ENCODE results near the gene PDC. TPM values are rescaled to one million over a fixed set of nuclear protein-coding genes. Genes with fewer than 3 reads are reported as not detected.
"Not testable (repeated sequence)": the region's sequence is repeated elsewhere in the genome, so short reads cannot be mapped to it uniquely, and the experiment has no call there.

The PDC gene
- total RNA-seq, 4 donors from 2014 or later = not detected

DNA sequence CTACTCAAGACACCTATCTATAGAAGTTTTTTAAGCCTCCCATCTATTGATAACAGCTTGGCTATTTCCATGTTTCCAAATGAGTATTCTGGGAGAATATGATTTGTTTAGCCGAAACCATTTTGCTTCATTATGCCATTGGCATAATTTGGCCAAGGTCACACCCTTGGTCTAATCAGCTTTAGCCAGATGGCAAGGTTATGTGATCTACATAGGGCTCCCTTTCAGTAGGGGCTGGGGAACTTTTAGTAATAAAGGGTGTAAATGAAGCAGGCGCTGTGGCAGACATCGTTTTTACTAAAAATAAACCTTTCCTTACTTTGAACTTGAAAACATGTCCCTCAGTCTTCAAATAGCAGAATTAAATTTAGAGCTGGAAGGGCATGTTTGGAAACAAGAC lies 3.0 kb upstream of the PDC start:
- Histone ChIP-seq H3K9me3 (no peaks in the 10 kb centered on the region), H3K27me3 (no peaks in the 10 kb centered on the region), H3K4me3 (no peak overlapping the region), H3K27ac (replicated peaks in 1 of 4) (no peak overlapping the region), H3K4me1 (no peaks in the 10 kb centered on the region), H3K36me3 (no peaks in the 10 kb centered on the region)
- intact Hi-C loops (cut with DNase I) = no loop called here
- DNase-seq (ENCODE audit: extremely low spot score) = no peak
- WGBS = 87% methylated on average over 3 of the region's 3 CpGs
- TF ChIP-seq EP300 (IDR thresholded peaks at IDR 0.05) (no peak), POLR2A (IDR thresholded peaks at IDR 0.05; ENCODE audit: low read depth) (no peak), POLR2AphosphoS5 (IDR thresholded peaks at IDR 0.05) (no peak)
- TF ChIP-seq, protein P1, sequence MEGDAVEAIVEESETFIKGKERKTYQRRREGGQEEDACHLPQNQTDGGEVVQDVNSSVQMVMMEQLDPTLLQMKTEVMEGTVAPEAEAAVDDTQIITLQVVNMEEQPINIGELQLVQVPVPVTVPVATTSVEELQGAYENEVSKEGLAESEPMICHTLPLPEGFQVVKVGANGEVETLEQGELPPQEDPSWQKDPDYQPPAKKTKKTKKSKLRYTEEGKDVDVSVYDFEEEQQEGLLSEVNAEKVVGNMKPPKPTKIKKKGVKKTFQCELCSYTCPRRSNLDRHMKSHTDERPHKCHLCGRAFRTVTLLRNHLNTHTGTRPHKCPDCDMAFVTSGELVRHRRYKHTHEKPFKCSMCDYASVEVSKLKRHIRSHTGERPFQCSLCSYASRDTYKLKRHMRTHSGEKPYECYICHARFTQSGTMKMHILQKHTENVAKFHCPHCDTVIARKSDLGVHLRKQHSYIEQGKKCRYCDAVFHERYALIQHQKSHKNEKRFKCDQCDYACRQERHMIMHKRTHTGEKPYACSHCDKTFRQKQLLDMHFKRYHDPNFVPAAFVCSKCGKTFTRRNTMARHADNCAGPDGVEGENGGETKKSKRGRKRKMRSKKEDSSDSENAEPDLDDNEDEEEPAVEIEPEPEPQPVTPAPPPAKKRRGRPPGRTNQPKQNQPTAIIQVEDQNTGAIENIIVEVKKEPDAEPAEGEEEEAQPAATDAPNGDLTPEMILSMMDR (IDR thresholded peaks at IDR 0.05) = no peak

DNA sequence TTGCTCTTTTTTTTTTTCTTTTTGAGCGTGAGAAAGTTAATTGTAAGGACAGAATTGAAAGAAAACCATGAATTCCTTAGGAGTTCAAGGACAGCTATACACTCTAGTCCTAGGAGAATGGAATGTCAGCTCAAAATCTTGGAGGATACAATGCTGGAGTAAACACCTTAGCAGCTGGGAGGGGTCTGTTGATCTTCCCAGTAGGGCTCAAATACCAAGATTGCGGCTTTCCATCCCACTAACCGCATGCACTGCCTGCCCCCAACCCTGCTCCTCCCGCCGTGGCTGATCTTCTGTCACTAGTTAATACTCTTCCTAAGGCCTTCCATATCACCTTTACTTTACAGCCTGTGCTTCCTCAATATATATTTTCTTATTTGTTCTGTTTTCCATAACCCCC lies 2.6 kb upstream of the PDC start:
- Histone ChIP-seq H3K9me3 (no peaks in the 10 kb centered on the region), H3K4me1 (no peaks in the 10 kb centered on the region), H3K36me3 (no peaks in the 10 kb centered on the region), H3K4me3 (no peak overlapping the region), H3K27ac (replicated peaks in 1 of 4) (no peak overlapping the region), H3K27me3 (no peaks in the 10 kb centered on the region)
- intact Hi-C loops (cut with DNase I) = no loop called here
- TF ChIP-seq POLR2AphosphoS5 (IDR thresholded peaks at IDR 0.05) (no peak), POLR2A (IDR thresholded peaks at IDR 0.05; ENCODE audit: low read depth) (no peak), EP300 (IDR thresholded peaks at IDR 0.05) (no peak)
- TF ChIP-seq, protein P1 (IDR thresholded peaks at IDR 0.05) = no peak
- DNase-seq (ENCODE audit: extremely low spot score) = no peak
- WGBS = 84% methylated on average over 5 of the region's 5 CpGs

DNA sequence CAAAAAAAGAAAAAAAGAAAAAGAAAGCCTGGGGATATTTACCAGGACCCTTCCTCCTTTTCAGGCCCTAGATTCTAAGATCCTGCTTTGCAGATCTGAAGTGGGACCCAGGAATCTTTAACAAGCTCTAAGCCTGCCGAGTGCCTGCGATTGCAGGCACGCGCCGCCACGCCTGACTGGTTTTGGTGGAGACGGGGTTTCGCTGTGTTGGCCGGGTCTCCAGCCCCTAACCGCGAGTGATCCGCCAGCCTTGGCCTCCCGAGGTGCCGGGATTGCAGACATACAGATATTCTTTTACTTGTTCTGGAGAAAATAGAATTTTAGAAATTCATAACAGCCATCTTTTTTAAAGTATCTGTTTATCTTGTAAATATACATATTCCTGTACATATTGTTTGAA lies 1.8 kb downstream of the PDC start:
- H3K4me3 ChIP-seq; H3K27ac ChIP-seq (replicated peaks in 1 of 4); H3K27me3 ChIP-seq; H3K4me1 ChIP-seq; DNase-seq (ENCODE audit: extremely low spot score); intact Hi-C loops (cut with DNase I); H3K36me3 ChIP-seq; H3K9me3 ChIP-seq: not testable (repeated sequence)
- WGBS = 97% methylated on average over 14 of the region's 14 CpGs

DNA sequence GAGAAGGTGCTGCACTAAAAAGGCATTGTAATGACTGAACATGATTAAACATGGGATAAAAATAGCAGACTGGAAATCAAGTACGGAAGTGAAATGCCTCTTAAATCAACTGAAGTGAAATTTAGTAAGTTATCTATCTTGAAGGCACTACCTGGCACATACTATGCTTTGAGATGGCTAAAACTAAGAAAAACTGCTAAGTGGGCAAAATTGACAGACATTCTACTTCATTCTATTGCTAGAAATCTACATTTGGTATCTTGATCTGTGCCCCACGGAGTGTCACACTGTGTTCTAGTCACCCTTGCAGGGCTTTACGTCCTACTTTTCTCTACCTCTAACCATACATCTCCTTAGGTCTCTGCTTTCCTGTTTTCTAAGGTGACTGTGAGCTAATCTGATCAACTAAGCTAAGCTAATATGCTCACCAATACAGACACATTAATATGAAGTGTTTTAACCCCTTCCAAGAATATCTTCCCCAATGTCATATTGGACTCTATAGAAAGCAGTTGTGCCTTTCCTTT lies 4.1 kb downstream of the PDC start:
- no peaks in the 10 kb centered on the region for H3K4me1 ChIP-seq
- H3K27ac ChIP-seq (replicated peaks in 1 of 4) = no peak overlapping the region
- no peak for DNase-seq (ENCODE audit: extremely low spot score)
- H3K4me3 ChIP-seq = no peak overlapping the region
- WGBS = 58% methylated on average over 3 of the region's 3 CpGs
- no peaks in the 10 kb centered on the region for H3K36me3 ChIP-seq
- intact Hi-C loops (cut with DNase I) = no loop called here
- TF ChIP-seq EP300 (IDR thresholded peaks at IDR 0.05) = no peak
- TF ChIP-seq POLR2A (IDR thresholded peaks at IDR 0.05; ENCODE audit: low read depth) = no peak
- TF ChIP-seq, protein P1 (IDR thresholded peaks at IDR 0.05) = no peak
- TF ChIP-seq POLR2AphosphoS5 (IDR thresholded peaks at IDR 0.05) = no peak
- H3K9me3 ChIP-seq = no peaks in the 10 kb centered on the region
- H3K27me3 ChIP-seq = no peaks in the 10 kb centered on the region

DNA sequence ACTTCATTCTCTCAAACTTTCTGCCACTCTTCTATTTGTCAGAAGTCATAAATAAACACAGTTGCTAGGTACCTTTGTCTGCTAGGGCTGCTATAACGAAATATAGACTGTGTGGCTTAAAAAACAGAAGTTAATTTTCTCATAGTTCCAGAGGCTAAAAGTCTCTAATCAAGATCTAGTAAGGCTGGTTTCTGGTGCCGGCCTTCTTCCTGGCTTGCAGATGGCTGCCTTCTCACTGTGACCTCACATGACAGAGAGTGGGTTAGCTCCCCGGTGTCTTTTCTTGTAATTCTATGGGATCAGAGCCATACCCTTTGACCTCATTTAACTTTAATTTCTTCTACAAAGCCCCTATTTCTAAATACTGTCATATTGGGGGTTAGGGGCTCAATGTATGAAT lies 5.9 kb downstream of the PDC start:
- intact Hi-C loops (cut with DNase I) = no loop called here
- no peaks in the 10 kb centered on the region for H3K36me3 ChIP-seq

More for the DNA sequence above, 5.9 kb downstream of the PDC start:
- no peak for TF ChIP-seq EP300 (IDR thresholded peaks at IDR 0.05)
- no peak for TF ChIP-seq POLR2A (IDR thresholded peaks at IDR 0.05; ENCODE audit: low read depth)
- no peak for TF ChIP-seq POLR2AphosphoS5 (IDR thresholded peaks at IDR 0.05)
- TF ChIP-seq, protein P1 (IDR thresholded peaks at IDR 0.05) = no peak
- no peaks in the 10 kb centered on the region for H3K9me3 ChIP-seq
- H3K4me1 ChIP-seq = no peaks in the 10 kb centered on the region
- no peak overlapping the region for H3K4me3 ChIP-seq
- 61% methylated on average over 3 of the region's 3 CpGs for WGBS
- no peak overlapping the region for H3K27ac ChIP-seq (replicated peaks in 1 of 4)
- H3K27me3 ChIP-seq = no peaks in the 10 kb centered on the region
- no peak for DNase-seq (ENCODE audit: extremely low spot score)

Data from esophagus muscularis mucosa (tissue), 4 donors.